Endothelial cell of umbilical vein (primary cell): ENCODE data around the gene EED. TPM values are rescaled to one million over a fixed set of nuclear protein-coding genes. Genes with fewer than 3 reads are reported as not detected.

Source experiments
- BruUV-seq: library from RNA; stranded (reverse); fragments of 400-500 nt; replicated peaks from 2 replicates; lab custom pipeline; 2021; lab: Mats Ljungman, UMichigan
- CTCF ChIA-PET: fragments of 300-600, 350-600 bp; sonication (Branson Sonifier 250); formaldehyde crosslinking; loops from one replicate; lab custom pipeline; 2021; ENCODE audit warnings: antibody characterized with exemption, inconsistent platforms; lab: Charles Lee
- POLR2A ChIA-PET: fragments of 300-600, 350-600 bp; sonication (Branson Sonifier 250); formaldehyde crosslinking; loops from one replicate; lab custom pipeline; 2021; ENCODE audit warnings: antibody characterized with exemption, inconsistent platforms; lab: Charles Lee
- DNase-seq: peaks from one replicate; pipeline ENCODE4 v3.0.0-alpha.2; 2011; ENCODE audit warnings: low read depth, low spot score
- FAIRE-seq: peaks from 2 replicates; lab custom pipeline; 2011; peaks lifted over from hg19 to GRCh38; lab: Jason Lieb, UNC
- H2AFZ ChIP-seq: 2 replicates; pipeline ENCODE4 v1.6.0; 2012; ENCODE audit warnings: low read depth, low read length, control low read depth, inconsistent platforms
- H3K27ac ChIP-seq: 2 replicates; pipeline ENCODE4 v1.5.1; 2011; ENCODE audit warnings: low read depth, mild to moderate bottlenecking, control low read depth, low read length, moderate library complexity; ENCODE audit not compliant: insufficient read depth
- H3K27me3 ChIP-seq, 2 experiments: 2 replicates each; pipeline versions ENCODE4 v1.6.0 to v1.6.1; 2011; ENCODE audit warnings: low read length in 2 of 2, mixed read lengths in 1 of 2; ENCODE audit not compliant: control insufficient read depth in 2 of 2, insufficient read depth in 2 of 2
- H3K36me3 ChIP-seq, 2 experiments: 2 replicates in 1 of 2; 3 replicates in 1 of 2; pipeline ENCODE4 v1.5.1; 2011; ENCODE audit warnings: low read length in 2 of 2, mild to moderate bottlenecking in 1 of 2, moderate library complexity in 1 of 2; ENCODE audit not compliant: control insufficient read depth in 2 of 2, insufficient read depth in 2 of 2; ENCODE audit errors: extremely low read depth in 1 of 2
- H3K4me1 ChIP-seq: 3 replicates; pipeline ENCODE4 v1.5.1; 2011; ENCODE audit warnings: mild to moderate bottlenecking, low read length; ENCODE audit not compliant: control insufficient read depth, insufficient read depth; ENCODE audit errors: extremely low read depth
- H3K4me2 ChIP-seq: 2 replicates; pipeline ENCODE4 v1.6.1; 2011; ENCODE audit warnings: low read length, control low read depth, mixed read lengths; ENCODE audit not compliant: insufficient read depth
- H3K4me3 ChIP-seq, 3 experiments: fragments of 200-600 bp in 1 of 3; sonication (generic), shearing (Covaris generic) in 1 of 3; replicated peaks in 1 of 3; 2 replicates each; pipeline ENCODE4 v1.5.1; 2011 to 2016; ENCODE audit warnings: control low read depth in 3 of 3, low read length in 3 of 3, mild to moderate bottlenecking in 2 of 3, inconsistent platforms in 1 of 3, low read depth in 1 of 3, moderate library complexity in 1 of 3; ENCODE audit not compliant: insufficient read depth in 1 of 3
- H3K79me2 ChIP-seq: 2 replicates; pipeline ENCODE4 v1.6.0; 2012; ENCODE audit warnings: low read length, inconsistent platforms; ENCODE audit not compliant: control insufficient read depth, insufficient read depth
- H3K9ac ChIP-seq: replicated peaks from 2 replicates; pipeline ENCODE3; 2011; ENCODE audit warnings: low read length, control low read depth; ENCODE audit not compliant: insufficient read depth; ENCODE audit errors: extremely low read depth
- H3K9me1 ChIP-seq: replicated peaks from 3 replicates; pipeline ENCODE4 v1.6.0; 2011; ENCODE audit warnings: mild to moderate bottlenecking, low read length; ENCODE audit not compliant: control insufficient read depth, insufficient read depth; ENCODE audit errors: extremely low read depth
- H3K9me3 ChIP-seq: replicated peaks from 2 replicates; pipeline ENCODE4 v1.5.1; 2012; ENCODE audit warnings: low read length, inconsistent platforms; ENCODE audit not compliant: control insufficient read depth, insufficient read depth
- H4K20me1 ChIP-seq: replicated peaks from 2 replicates; pipeline ENCODE3; 2011; ENCODE audit warnings: mild to moderate bottlenecking, low read length; ENCODE audit not compliant: control insufficient read depth, insufficient read depth; ENCODE audit errors: extremely low read depth
- EZH2 ChIP-seq: IDR thresholded peaks from 2 replicates; pipeline ENCODE4 v1.6.1; 2012; ENCODE audit warnings: borderline replicate concordance, low read depth, mild to moderate bottlenecking, moderate library complexity, low read length, inconsistent platforms; ENCODE audit not compliant: severe bottlenecking
- FOS ChIP-seq: IDR thresholded peaks from 2 replicates; pipeline ENCODE4 v1.6.1; 2011; ENCODE audit warnings: mild to moderate bottlenecking, low read length, moderate library complexity, borderline replicate concordance; ENCODE audit not compliant: insufficient read depth
- GATA2 ChIP-seq: IDR thresholded peaks from 2 replicates; pipeline ENCODE4 v1.7.0; 2011; ENCODE audit warnings: low read depth, mild to moderate bottlenecking, moderate library complexity, mixed read lengths, low read length; ENCODE audit not compliant: insufficient read length, insufficient read depth
- JUN ChIP-seq: IDR thresholded peaks from 2 replicates; pipeline ENCODE4 v1.6.1; 2011; ENCODE audit warnings: borderline replicate concordance, low read depth; ENCODE audit not compliant: insufficient read length, insufficient read depth
- MYC ChIP-seq: IDR thresholded peaks from one replicate; pipeline ENCODE4 v1.6.1; 2011; ENCODE audit warnings: mild to moderate bottlenecking, low read depth, low read length
- POLR2A ChIP-seq: IDR thresholded peaks from 2 replicates; pipeline ENCODE4 v1.6.1; 2012; ENCODE audit warnings: low read depth, mild to moderate bottlenecking, control low read depth, low read length
- POLR2AphosphoS5 ChIP-seq: IDR thresholded peaks from 2 replicates; pipeline ENCODE4 v1.6.1; 2012; ENCODE audit warnings: low read depth, mild to moderate bottlenecking, control low read depth, low read length, moderate library complexity; ENCODE audit not compliant: insufficient read depth
- dilution Hi-C: fragments of 300-500 bp; cut with MboI; formaldehyde crosslinking; loops from one replicate; pipeline ENCODE4 v1.15.0; 2019; ENCODE audit warnings: low sequenced_read_pairs; ENCODE audit not compliant: extremely low pct_ligation_motif_present
- intact Hi-C: fragments of 100-400 bp; cut with micrococcal nuclease; formaldehyde crosslinking; loops from one replicate; pipeline ENCODE4 v1.10.0; 2022
- polyA plus RNA-seq, 4 experiments: library from polyadenylated mRNA; depleted of rRNA in 3 of 4; stranded (reverse) in 3 of 4; unstranded in 1 of 4; fragments of >200 nt; gene quantifications; 2 replicates each; pipeline versions ENCODE4 v1.2.1 to v1.2.3, GENCODE V29; 2011 to 2012; ENCODE audit warnings: missing spikeins in 1 of 4
- total RNA-seq: library from RNA; stranded (reverse); gene quantifications from 2 replicates; pipeline ENCODE4 v1.2.3, GENCODE V29; 2021
- TF ChIP-seq, protein P1 (sequence below), 2 donors: IDR thresholded peaks; 1 replicate in 1 of 2; 2 replicates in 1 of 2; pipeline ENCODE4 v1.5.1; 2011; ENCODE audit warnings: low read length in 2 of 2, mild to moderate bottlenecking in 2 of 2, moderate library complexity in 2 of 2, control low read depth in 1 of 2, inconsistent platforms in 1 of 2, low read depth in 1 of 2; ENCODE audit not compliant: insufficient read depth in 1 of 2; ENCODE audit errors: extremely low read depth in 1 of 2
- TF ChIP-seq, protein P2 (sequence below): IDR thresholded peaks from 2 replicates; pipeline ENCODE4 v1.6.1; 2011; ENCODE audit not compliant: insufficient read depth, insufficient read length

Gene EED
- total and polyA plus RNA-seq, 2 donors (not counting 3 experiments of a cell fraction or from before 2014, with no cell fraction given) = 9.4 to 21.8 TPM

DNA sequence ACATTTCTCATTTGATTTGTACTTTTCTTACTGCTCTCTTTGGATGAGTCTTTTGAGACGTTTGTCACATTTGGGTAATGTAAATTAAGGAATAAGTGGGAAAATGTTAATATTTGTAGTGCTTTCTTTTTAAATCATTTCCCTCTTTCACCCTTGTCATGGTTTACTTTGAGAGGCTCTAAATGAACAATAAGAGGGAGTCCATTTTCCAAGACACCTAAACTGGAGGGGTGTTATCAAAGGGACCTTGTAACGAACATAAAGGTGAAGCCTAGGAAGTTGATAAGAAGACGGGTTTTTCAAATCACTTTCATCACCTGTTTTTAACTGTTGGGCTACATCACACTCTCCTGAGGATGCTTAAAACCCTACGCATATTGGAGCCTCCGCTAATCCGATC, 12.1 kb downstream of the EED start:
- Histone ChIP-seq H3K9ac (no peak overlapping the region), H3K9me3 (no peaks in the 10 kb centered on the region), H2AFZ (no peak overlapping the region), H3K36me3 (peaks cover 0 to 5% of the 10 kb centered on the region in 2 experiments), H3K27ac (no peak overlapping the region), H3K9me1 (no peaks in the 10 kb centered on the region), H3K4me3 (no peak overlapping the region), H3K4me1 (no peaks in the 10 kb centered on the region), H3K79me2 (peaks cover 20% of the 10 kb centered on the region), H3K4me2 (no peak overlapping the region), H4K20me1 (no peaks in the 10 kb centered on the region), H3K27me3 (no peaks in the 10 kb centered on the region)
- no peak for TF ChIP-seq FOS
- TF ChIP-seq, protein P1, sequence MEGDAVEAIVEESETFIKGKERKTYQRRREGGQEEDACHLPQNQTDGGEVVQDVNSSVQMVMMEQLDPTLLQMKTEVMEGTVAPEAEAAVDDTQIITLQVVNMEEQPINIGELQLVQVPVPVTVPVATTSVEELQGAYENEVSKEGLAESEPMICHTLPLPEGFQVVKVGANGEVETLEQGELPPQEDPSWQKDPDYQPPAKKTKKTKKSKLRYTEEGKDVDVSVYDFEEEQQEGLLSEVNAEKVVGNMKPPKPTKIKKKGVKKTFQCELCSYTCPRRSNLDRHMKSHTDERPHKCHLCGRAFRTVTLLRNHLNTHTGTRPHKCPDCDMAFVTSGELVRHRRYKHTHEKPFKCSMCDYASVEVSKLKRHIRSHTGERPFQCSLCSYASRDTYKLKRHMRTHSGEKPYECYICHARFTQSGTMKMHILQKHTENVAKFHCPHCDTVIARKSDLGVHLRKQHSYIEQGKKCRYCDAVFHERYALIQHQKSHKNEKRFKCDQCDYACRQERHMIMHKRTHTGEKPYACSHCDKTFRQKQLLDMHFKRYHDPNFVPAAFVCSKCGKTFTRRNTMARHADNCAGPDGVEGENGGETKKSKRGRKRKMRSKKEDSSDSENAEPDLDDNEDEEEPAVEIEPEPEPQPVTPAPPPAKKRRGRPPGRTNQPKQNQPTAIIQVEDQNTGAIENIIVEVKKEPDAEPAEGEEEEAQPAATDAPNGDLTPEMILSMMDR (IDR thresholded peaks at IDR 0.05; ENCODE audit: extremely low read depth in 1 of 2, insufficient read depth in 1 of 2, low read depth in 1 of 2, low read length in 2 of 2) = no peak
- TF ChIP-seq, protein P2, sequence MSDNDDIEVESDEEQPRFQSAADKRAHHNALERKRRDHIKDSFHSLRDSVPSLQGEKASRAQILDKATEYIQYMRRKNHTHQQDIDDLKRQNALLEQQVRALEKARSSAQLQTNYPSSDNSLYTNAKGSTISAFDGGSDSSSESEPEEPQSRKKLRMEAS = no peak
- no peak for TF ChIP-seq POLR2A
- no peak for TF ChIP-seq GATA2
- TF ChIP-seq EZH2 = no peak
- no peak for TF ChIP-seq JUN
- TF ChIP-seq MYC = no peak
- no peak for TF ChIP-seq POLR2AphosphoS5
- DNase-seq (no peak), FAIRE-seq (no peak)
- intact Hi-C loops = no loop called here
- no TSS peak for BruUV-seq
- dilution Hi-C loops = no loop called here
- ChIA-PET CTCF (no interaction called here), POLR2A (no interaction called here)
